Thyroid gland (tissue), 4 donors: Measurements from ENCODE around the gene VEPH1.

ENCODE experiments used
- CTCF ChIP-seq, 6 experiments: fragments of 200-600 bp in 3 of 6; fragments of 450-650 bp in 3 of 6; sonication (generic) in 3 of 6; IDR thresholded peaks; one replicate each; pipeline ENCODE4 v1.5.1; 2016 to 2019; ENCODE audit warnings: antibody characterized with exemption in 6 of 6, mild to moderate bottlenecking in 2 of 6, inconsistent platforms in 1 of 6, moderate library complexity in 1 of 6
- POLR2A ChIP-seq, 2 donors: fragments of 450-650 bp; IDR thresholded peaks; one replicate each; pipeline ENCODE4 v1.6.1; 2017; ENCODE audit warnings: antibody characterized with exemption in 2 of 2, mild to moderate bottlenecking in 2 of 2, moderate library complexity in 1 of 2

GRCh38 chr3:157238457-157238856, 264.8 kb downstream of the VEPH1 start:
- TF ChIP-seq CTCF (IDR thresholded peaks at IDR 0.05) (no peak), POLR2A (IDR thresholded peaks at IDR 0.05) (no peak)
